Measurements from ENCODE around the gene PITPNM3. TPM values are rescaled to one million over a fixed set of nuclear protein-coding genes. Genes with fewer than 3 reads are reported as not detected.

Gene PITPNM3
- total RNA-seq, 1 experiment from 2014 or later, result 0.71 TPM

DNA sequence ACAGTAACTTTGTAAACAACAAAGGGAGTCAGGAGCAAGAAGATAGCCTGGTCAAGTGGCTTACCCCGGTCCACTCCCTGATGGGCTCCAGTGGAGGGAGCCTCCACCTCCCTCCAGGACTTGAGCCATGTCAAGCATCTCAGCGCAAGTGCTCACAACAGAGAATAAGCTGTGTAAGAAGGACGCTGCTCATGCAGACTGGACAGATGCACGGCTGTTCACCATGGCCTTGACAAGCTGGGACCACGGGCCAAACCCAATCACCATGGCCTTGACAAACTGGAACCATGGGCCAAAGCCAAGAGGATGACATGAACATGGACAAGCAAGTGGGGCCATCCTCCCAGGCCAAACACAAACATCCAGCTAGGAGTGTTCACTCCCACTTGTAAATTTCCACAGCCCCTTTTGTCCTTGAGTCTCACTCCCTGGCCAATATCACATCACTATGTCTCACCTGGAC is 3.4 kb upstream of the PITPNM3 start:
- Histone ChIP-seq H3K9me3 (ENCODE audit: low read depth, low read length, poor library complexity, severe bottlenecking) (no peaks in the 10 kb centered on the region), H3K27me3 (replicated peaks; ENCODE audit: insufficient read depth, low read depth, low read length, poor library complexity) (peaks cover 23% of the 10 kb centered on the region), H3K4me1 (ENCODE audit: insufficient read depth, low read length, poor library complexity, severe bottlenecking) (peaks cover 9% of the 10 kb centered on the region), H3K36me3 (ENCODE audit: insufficient read depth, low read length, poor library complexity, severe bottlenecking) (no peaks in the 10 kb centered on the region), H3K4me3 (ENCODE audit: low read depth, low read length, poor library complexity, severe bottlenecking) (no peak overlapping the region), H3K27ac (ENCODE audit: low read depth, low read length, poor library complexity, severe bottlenecking) (no peak overlapping the region)
- intact Hi-C loops (cut with micrococcal nuclease; ENCODE audit: unreplicated experiment), result no loop called here
- DNase-seq (ENCODE audit: low spot score), result no peak
- POLR2A ChIA-PET (ENCODE audit: low non-redundant PET), result no interaction called here
- TF ChIP-seq EZH2 (IDR thresholded peaks at IDR 0.05; ENCODE audit: borderline replicate concordance, low read depth, low read length, poor library complexity, severe bottlenecking), result no peak
- TF ChIP-seq, protein P1, sequence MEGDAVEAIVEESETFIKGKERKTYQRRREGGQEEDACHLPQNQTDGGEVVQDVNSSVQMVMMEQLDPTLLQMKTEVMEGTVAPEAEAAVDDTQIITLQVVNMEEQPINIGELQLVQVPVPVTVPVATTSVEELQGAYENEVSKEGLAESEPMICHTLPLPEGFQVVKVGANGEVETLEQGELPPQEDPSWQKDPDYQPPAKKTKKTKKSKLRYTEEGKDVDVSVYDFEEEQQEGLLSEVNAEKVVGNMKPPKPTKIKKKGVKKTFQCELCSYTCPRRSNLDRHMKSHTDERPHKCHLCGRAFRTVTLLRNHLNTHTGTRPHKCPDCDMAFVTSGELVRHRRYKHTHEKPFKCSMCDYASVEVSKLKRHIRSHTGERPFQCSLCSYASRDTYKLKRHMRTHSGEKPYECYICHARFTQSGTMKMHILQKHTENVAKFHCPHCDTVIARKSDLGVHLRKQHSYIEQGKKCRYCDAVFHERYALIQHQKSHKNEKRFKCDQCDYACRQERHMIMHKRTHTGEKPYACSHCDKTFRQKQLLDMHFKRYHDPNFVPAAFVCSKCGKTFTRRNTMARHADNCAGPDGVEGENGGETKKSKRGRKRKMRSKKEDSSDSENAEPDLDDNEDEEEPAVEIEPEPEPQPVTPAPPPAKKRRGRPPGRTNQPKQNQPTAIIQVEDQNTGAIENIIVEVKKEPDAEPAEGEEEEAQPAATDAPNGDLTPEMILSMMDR (conservative IDR thresholded peaks at IDR 0.05; ENCODE audit: low read depth, low read length), result no peak
- BruUV-seq (replicated peaks), result no TSS peak
- CTCF ChIA-PET, result no interaction called here

DNA sequence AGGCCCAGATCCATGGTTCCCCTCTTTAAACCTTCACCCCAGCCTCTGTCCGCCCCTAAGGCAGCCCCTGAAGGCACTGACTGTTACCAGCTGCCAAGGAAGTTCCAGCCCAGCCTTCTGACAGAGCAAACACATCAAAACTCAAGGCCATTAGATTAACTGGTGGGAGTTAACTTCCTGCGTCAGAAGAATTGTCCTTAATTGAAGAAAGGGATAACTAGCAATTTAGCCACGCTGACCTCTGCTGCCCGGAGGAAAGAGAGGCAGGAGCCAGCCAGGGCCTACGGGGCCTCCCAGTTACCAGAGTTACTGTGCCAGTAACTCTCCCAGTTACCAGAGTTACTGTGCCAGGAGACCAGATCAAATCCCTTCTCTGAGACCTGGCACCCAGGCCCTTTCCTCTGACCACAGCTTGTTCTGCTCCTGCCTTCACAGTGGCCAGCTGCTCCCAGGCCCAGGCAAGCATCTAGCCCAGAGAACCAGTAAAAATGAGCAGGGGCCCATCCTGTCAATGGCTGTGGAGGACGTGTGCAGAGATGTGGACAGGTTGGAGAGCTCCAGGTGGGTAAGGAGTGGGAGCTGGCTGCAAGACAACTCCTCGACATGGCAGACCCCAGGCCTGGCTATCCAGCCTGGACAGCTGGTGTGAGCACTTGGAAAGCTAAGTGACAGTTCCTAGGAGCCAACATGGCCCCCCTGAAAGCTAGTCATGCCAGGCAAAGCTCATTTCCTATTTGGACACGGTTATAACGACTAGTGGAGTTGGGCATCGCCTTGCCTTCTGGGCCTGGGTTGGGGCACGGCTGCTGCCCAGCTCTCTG is 2.8 kb upstream of the PITPNM3 start:
- Histone ChIP-seq H3K36me3 (ENCODE audit: insufficient read depth, low read length, poor library complexity, severe bottlenecking) (no peaks in the 10 kb centered on the region), H3K9me3 (ENCODE audit: low read depth, low read length, poor library complexity, severe bottlenecking) (no peaks in the 10 kb centered on the region), H3K4me1 (ENCODE audit: insufficient read depth, low read length, poor library complexity, severe bottlenecking) (peaks cover 9% of the 10 kb centered on the region), H3K27ac (ENCODE audit: low read depth, low read length, poor library complexity, severe bottlenecking) (no peak overlapping the region), H3K27me3 (replicated peaks; ENCODE audit: insufficient read depth, low read depth, low read length, poor library complexity) (peaks cover 29% of the 10 kb centered on the region), H3K4me3 (ENCODE audit: low read depth, low read length, poor library complexity, severe bottlenecking) (no peak overlapping the region)
- intact Hi-C loops (cut with micrococcal nuclease; ENCODE audit: unreplicated experiment), result no loop called here
- TF ChIP-seq, protein P1 (conservative IDR thresholded peaks at IDR 0.05; ENCODE audit: low read depth, low read length), result no peak
- TF ChIP-seq EZH2 (IDR thresholded peaks at IDR 0.05; ENCODE audit: borderline replicate concordance, low read depth, low read length, poor library complexity, severe bottlenecking), result no peak
- ChIA-PET CTCF (no interaction called here), POLR2A (ENCODE audit: low non-redundant PET) (no interaction called here)
- no peak for DNase-seq (ENCODE audit: low spot score)
- no TSS peak for BruUV-seq (replicated peaks)

DNA sequence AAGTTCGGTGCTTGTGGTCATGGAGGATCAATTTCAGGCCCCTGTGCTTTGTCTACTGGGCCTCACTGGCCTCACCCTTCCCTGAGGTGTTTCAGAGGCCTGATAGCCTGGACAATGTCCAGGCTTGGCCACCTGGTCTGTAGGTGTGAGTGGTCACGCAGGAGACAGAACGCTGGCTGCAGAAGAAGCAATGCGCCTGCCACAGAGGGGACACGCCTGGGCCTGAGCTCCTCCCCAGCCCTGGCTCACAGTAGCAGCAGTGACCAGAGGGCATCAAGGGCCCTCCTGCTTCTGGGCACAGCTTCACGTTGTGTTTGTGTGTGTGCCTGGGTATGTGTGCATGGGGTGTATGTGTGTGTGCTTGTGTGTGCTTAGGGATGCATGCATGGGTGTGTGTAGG is 1.9 kb upstream of the PITPNM3 start:
- Histone ChIP-seq H3K27me3 (replicated peaks; ENCODE audit: insufficient read depth, low read depth, low read length, poor library complexity) (peaks cover 30% of the 10 kb centered on the region), H3K27ac (ENCODE audit: low read depth, low read length, poor library complexity, severe bottlenecking) (no peak overlapping the region), H3K9me3 (ENCODE audit: low read depth, low read length, poor library complexity, severe bottlenecking) (no peaks in the 10 kb centered on the region), H3K4me1 (ENCODE audit: insufficient read depth, low read length, poor library complexity, severe bottlenecking) (peaks cover 9% of the 10 kb centered on the region), H3K36me3 (ENCODE audit: insufficient read depth, low read length, poor library complexity, severe bottlenecking) (no peaks in the 10 kb centered on the region), H3K4me3 (ENCODE audit: low read depth, low read length, poor library complexity, severe bottlenecking) (no peak overlapping the region)
- ChIA-PET POLR2A (ENCODE audit: low non-redundant PET) (no interaction called here), CTCF (no interaction called here)
- intact Hi-C loops (cut with micrococcal nuclease; ENCODE audit: unreplicated experiment), result no loop called here
- TF ChIP-seq EZH2 (IDR thresholded peaks at IDR 0.05; ENCODE audit: borderline replicate concordance, low read depth, low read length, poor library complexity, severe bottlenecking), result no peak
- TF ChIP-seq, protein P1 (conservative IDR thresholded peaks at IDR 0.05; ENCODE audit: low read depth, low read length), result no peak
- BruUV-seq (replicated peaks), result no TSS peak
- DNase-seq (ENCODE audit: low spot score), result no peak

Data from A673 (cell line).